ENCODE measurements around the gene OTX1.

OTX1 gene

DNA sequence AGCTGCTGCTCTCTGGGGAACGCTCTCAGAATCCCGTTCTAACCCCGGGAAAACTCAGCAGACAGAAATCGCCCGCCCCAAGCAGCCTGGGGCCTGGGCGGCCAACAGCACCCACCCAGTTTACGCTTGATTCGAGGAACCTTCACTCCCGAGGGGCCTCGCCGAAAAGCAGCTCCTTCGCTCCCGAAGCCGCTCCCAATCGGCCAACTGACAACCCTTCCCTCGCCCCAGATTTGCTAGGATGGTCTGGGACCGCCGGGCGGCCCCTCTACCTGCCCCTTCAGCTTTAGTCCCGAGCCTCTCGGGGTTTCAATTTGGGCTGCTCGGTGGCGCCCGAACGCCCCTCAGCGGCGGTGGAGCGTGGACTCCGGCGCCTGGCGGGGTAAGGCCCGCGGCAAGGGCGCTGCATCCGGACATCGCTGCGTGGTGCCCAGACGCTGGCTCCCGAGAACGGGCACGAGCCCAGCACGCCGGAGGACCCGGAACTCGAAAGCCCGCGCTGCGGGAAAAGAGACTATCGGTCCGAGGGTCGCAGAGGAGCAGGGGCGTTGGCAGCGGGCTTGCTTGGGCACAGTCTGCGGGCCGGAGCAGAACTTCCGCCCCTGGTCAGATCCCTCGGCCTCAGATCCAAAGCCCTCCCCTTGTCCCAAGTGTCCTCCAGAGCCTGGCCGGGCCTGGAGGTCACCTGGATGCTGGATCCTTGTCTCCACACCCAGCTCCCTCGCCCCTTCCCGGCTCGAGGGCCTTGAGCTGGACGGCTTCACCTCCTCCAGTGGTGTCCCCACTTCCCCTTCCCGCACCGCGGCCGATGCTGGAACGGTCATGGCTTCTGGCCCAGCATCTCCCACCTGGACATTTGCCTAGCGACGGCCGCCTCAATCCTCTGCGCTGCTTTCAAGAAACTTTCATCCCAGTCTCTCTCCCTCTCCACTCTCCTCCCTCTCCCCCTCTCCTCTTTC is 3.0 kb upstream of the OTX1 start:
- TF ChIP-seq ZFX (IDR thresholded peaks at IDR 0.05), result no peak
- TF ChIP-seq CTCF (conservative IDR thresholded peaks at IDR 0.05), result no peak
- no peak overlapping the region for H3K27ac ChIP-seq

- no peak overlapping the region for H3K27ac ChIP-seq
- TF ChIP-seq ZFX (IDR thresholded peaks at IDR 0.05) (no peak), CTCF (conservative IDR thresholded peaks at IDR 0.05) (no peak)
These were observed 2.1 kb upstream of the OTX1 start for GRCh38 chr2:63048367-63049171.

- H3K27ac ChIP-seq, result peak overlapping the region; percentile 80
These were observed 1.2 kb upstream of the OTX1 start for GRCh38 chr2:63049211-63049969.

DNA sequence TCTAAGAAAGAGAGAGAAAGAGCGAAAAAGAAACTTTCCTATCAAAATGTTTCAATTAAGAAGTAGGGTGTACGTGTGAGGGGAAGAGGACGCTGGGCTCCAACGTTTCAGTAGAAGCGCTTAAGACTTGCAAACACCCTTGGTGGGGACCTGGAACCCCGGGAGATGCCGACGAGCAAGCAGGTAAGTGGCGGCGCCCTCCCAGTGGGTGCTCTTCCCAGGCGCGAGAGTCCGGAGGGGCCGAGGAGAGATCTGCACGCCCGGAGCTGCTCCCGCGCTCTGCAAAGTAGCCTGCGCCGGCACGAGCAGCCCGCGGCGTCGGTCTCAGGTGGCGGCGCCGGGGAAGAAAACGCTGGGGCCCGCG is 678 bp upstream of the OTX1 start:
- TF ChIP-seq CTCF (conservative IDR thresholded peaks at IDR 0.05) (no peak), ZFX (IDR thresholded peaks at IDR 0.05) (no peak)
- peak overlapping the region; percentile 80 for H3K27ac ChIP-seq

More at GRCh38 chr2:63049211-63049969, 1.2 kb upstream of the OTX1 start:
- TF ChIP-seq ZFX (IDR thresholded peaks at IDR 0.05) (no peak), CTCF (conservative IDR thresholded peaks at IDR 0.05) (no peak)

- peak overlapping the region; percentile 80 for H3K27ac ChIP-seq
- no peak for TF ChIP-seq ZFX (IDR thresholded peaks at IDR 0.05)
- no peak for TF ChIP-seq CTCF (conservative IDR thresholded peaks at IDR 0.05)
These were observed 588 bp downstream of the OTX1 start for GRCh38 chr2:63051042-63051794.

DNA sequence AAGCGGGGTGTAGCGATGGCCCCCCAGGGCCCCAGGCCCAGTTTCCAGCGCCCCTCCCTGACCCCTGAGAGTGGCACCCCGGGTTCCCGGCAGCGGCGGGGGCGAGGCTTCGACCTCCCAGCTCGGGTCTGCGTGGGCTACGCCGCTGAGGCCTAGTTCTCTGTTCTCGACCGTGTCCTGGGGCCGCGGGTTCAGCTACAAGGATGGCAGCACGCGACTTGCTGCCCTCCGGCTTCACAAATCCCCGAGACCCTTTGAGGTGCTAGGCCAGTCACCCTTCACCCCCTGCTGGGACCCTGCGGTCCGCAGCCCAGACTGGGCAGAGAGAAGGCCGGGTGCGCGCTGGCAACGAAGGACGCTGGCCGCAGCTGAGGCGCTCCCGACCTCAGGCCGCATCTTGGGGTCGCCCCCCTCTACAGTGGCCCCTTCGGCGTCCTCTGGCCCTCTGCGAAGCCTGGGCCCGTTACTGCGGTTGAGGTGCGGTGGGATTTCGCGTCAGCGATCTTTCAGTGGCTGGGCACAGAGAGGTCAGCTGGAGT is 1.2 kb downstream of the OTX1 start:
- peak overlapping the region; percentile 80; the same call in 1 of the 2 replicates for H3K27ac ChIP-seq
- TF ChIP-seq CTCF (conservative IDR thresholded peaks at IDR 0.05), result no peak
- TF ChIP-seq ZFX (IDR thresholded peaks at IDR 0.05), result no peak

Measured in C4-2B (cell line).